ENCODE results near the gene AMT. TPM values are rescaled to one million over a fixed set of nuclear protein-coding genes. Genes with fewer than 3 reads are reported as not detected.

The AMT gene
- total RNA-seq, 4 donors from 2014 or later: 7.0 to 20.8 (median 9.5) TPM

DNA sequence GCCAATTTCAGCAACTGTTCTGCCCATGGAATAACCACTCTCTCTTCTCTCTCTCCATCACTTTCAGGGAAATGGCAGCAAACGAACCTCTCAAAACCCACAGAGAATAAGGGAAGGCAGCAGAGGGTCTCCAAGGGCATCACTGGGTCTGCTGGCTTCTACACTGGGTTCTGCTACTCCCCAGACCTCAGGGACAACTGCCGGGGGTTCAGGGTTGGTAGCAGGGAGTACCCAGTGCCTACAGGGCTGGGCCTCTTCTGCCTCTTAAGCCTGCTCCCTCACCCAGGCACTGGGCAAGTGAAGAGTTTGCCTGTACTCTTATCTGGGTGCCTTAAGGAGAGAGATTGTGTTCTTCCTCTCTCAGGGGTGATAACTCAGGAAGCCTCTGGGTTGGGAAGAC is 7.5 kb downstream of the AMT start:
- 76 to 86% methylated on average over 2 of the region's 2 CpGs for WGBS, 2 donors
- Histone ChIP-seq H3K9me3 (no peaks in the 10 kb centered on the region), H3K27me3 (no peaks in the 10 kb centered on the region), H3K36me3 (peaks cover 0 to 47% (median 4%) of the 10 kb centered on the region in 3 donors), H3K27ac (peak overlapping the region in 1 of 4 donors; percentile 43), H3K4me1 (peaks cover 3 to 57% (median 24%) of the 10 kb centered on the region in 4 donors), H3K4me3 (no peak overlapping the region)
- no peak for TF ChIP-seq POLR2A (IDR thresholded peaks at IDR 0.05)
- DNase-seq (ENCODE audit: low spot score in 2 of 2): no peak

DNA sequence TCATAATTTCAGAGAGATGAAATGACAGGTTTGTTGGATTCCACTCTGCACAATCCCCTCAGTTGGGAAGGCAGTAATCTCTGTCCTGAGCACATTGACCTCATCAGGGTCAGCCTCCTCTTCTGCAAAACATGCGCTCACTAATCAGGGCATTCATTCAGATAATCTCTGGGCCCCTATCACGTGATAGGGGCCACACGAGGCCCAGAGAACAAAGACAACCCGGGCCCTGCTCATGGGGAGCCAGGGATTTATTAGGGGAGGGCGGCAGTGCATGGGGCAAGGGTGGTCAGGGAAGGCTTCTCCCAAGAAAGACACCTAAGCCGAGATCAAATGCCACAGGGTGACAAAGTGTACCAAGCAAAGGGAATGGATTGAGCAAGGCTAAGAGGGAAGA is 8.9 kb downstream of the AMT start:
- TF ChIP-seq EP300 (IDR thresholded peaks at IDR 0.05): no peak
- no peak for TF ChIP-seq POLR2A (IDR thresholded peaks at IDR 0.05)
- TF ChIP-seq, protein P1, sequence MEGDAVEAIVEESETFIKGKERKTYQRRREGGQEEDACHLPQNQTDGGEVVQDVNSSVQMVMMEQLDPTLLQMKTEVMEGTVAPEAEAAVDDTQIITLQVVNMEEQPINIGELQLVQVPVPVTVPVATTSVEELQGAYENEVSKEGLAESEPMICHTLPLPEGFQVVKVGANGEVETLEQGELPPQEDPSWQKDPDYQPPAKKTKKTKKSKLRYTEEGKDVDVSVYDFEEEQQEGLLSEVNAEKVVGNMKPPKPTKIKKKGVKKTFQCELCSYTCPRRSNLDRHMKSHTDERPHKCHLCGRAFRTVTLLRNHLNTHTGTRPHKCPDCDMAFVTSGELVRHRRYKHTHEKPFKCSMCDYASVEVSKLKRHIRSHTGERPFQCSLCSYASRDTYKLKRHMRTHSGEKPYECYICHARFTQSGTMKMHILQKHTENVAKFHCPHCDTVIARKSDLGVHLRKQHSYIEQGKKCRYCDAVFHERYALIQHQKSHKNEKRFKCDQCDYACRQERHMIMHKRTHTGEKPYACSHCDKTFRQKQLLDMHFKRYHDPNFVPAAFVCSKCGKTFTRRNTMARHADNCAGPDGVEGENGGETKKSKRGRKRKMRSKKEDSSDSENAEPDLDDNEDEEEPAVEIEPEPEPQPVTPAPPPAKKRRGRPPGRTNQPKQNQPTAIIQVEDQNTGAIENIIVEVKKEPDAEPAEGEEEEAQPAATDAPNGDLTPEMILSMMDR (IDR thresholded peaks at IDR 0.05): no peak
- Histone ChIP-seq H3K4me1 (peaks cover 3 to 71% (median 27%) of the 10 kb centered on the region in 4 donors), H3K27ac (peak overlapping the region in 3 of 4 donors; percentile 92 to 99 (median 96)), H3K36me3 (peaks cover 0 to 35% (median 4%) of the 10 kb centered on the region in 3 donors), H3K4me3 (peak overlapping the region; percentile 69 to 97 (median 84)), H3K9me3 (no peaks in the 10 kb centered on the region), H3K27me3 (no peaks in the 10 kb centered on the region)
- 81 to 85% methylated on average over 6 of the region's 6 CpGs for WGBS, 2 donors
- DNase-seq (ENCODE audit: low spot score in 2 of 2): no peak

DNA sequence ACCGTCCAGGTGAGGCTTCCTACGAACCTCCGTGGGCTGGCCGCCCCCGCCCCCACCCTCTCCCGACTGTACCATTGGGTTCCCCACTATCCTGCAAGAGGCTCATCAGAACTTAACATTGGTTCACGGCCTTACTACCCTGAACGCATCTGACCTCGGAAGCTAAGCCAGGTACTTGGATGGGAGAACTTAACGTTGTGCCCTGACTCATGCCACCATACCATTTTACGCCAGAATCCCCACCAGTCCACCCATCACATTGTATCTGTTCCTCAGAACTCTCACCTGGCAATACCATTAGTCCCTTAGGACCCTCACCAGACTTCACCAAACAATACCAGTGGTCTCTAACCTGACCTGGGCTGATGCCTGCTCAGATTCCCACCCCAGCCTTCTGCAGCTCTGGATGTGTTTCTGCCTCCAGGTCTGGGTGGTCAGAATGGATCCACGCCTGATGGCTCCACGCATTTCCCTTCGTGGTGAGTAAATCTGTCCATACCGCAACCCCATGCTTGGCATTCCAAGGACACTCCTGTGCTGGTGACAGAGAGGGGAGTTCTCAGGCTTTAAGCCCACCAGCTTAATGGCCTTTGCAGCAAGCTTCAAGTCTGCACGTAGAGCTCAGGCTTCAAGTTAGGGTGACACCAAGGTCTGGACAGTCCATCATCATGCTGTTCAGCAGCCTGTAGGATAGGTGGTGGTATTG is 9.5 kb downstream of the AMT start:
- no peak for DNase-seq (ENCODE audit: low spot score in 2 of 2)
- Histone ChIP-seq H3K27ac (peak overlapping the region; percentile 49 to 99 (median 94)), H3K4me1 (peaks cover 3 to 76% (median 30%) of the 10 kb centered on the region in 4 donors), H3K4me3 (peak overlapping the region; percentile 69 to 97 (median 84)), H3K36me3 (peaks cover 0 to 33% (median 2%) of the 10 kb centered on the region in 3 donors), H3K9me3 (no peaks in the 10 kb centered on the region), H3K27me3 (no peaks in the 10 kb centered on the region)
- TF ChIP-seq, protein P1 (IDR thresholded peaks at IDR 0.05): no peak
- TF ChIP-seq POLR2A (IDR thresholded peaks at IDR 0.05) (no peak), EP300 (IDR thresholded peaks at IDR 0.05) (no peak)
- WGBS, 2 donors: 32 to 40% methylated on average over 16 of the region's 16 CpGs

DNA sequence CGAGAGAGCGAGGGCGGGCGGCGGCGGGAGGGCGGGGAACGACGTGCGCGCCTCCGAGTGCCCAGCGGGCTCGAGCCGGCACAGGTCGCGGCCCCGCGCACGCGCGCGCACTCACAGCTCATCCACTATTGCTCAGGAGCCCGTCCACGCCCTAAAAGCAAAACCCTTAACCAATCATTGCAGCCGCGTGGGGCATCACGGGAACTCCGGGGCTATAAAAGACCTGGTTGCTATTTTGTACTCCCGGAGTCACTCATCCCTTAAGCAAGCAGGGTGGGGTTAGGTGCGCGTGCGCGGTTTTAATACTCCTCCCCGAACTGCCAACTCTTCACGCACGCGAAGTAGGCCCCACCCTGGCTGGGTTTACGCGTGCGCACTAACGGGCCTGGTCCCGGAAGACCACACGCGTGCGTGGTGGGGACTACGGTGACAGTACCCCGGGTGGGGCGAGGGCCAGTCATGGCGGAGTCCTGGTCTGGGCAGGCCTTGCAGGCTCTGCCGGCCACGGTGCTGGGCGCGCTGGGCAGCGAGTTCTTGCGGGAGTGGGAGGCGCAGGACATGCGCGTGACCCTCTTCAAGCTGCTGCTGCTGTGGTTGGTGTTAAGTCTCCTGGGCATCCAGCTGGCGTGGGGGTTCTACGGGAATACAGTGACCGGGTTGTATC is 10.2 kb downstream of the AMT start, which contains the start of the genes RHOA and TCTA:
Gene RHOA (minus strand): TSS at position 9 of the 664 bp plus-strand sequence. CDS start 36,387 bp downstream, outside the sequence.
Gene TCTA (plus strand): TSS at position 456 of the 664 bp plus-strand sequence. CDS start 4 bp downstream, at position 460.
- Histone ChIP-seq H3K4me3 (peak within 1 kb of the TSS; percentile 76 to 97 (median 88)), H3K36me3 (peaks cover 0 to 26% (median 0%) of the 10 kb centered on the region in 3 donors), H3K9me3 (no peaks in the 10 kb centered on the region), H3K27me3 (no peaks in the 10 kb centered on the region), H3K4me1 (peaks cover 3 to 79% (median 32%) of the 10 kb centered on the region in 4 donors), H3K27ac (peak within 1 kb of the TSS; percentile 96 to 99 (median 97))
- peak; percentile 98 to 99 for DNase-seq (ENCODE audit: low spot score in 2 of 2)
- TF ChIP-seq, protein P1 (IDR thresholded peaks at IDR 0.05): peak in 2 of 5 experiments; percentile 14 to 36
- TF ChIP-seq POLR2A (IDR thresholded peaks at IDR 0.05) (peak; percentile 80 to 81), EP300 (IDR thresholded peaks at IDR 0.05) (peak; percentile 95 to 98)
- 0% methylated on average over 14 to 46 of the region's 62 CpGs for WGBS, 2 donors

DNA sequence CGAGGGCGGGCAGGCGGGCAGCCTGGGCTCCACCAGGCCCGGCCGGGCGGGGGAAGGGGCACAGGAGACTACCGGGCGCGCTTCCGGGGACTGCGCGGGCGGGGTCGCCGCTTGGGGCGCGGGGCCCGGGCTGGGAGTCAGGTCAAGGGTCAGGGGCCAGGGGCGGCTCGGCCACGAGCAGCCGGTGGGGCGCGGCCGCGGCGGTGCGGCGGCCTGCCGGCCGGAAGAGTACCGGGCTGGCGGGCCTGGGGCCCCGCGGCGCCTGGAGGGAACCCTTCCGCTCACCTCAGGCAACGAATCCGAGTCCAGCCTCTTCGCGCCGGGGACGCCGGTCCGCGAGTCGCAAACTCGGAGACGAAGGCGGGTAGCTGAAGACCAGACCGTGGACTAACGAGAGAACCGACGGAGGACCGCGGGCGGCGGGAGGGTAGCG is 10.7 kb downstream of the AMT start:
- Histone ChIP-seq H3K36me3 (peaks cover 0 to 21% (median 0%) of the 10 kb centered on the region in 3 donors), H3K9me3 (no peaks in the 10 kb centered on the region)
- DNase-seq (ENCODE audit: low spot score in 2 of 2): peak in 1 of 2 donors; percentile 32

More for the DNA sequence above, 10.7 kb downstream of the AMT start:
- peak overlapping the region; percentile 61 to 97 (median 80) for H3K4me3 ChIP-seq
- H3K4me1 ChIP-seq: peaks cover 3 to 79% (median 34%) of the 10 kb centered on the region in 4 donors
- TF ChIP-seq, protein P1 (IDR thresholded peaks at IDR 0.05): peak in 2 of 5 experiments; percentile 15 to 29
- TF ChIP-seq POLR2A (IDR thresholded peaks at IDR 0.05): no peak
- no peaks in the 10 kb centered on the region for H3K27me3 ChIP-seq
- WGBS, 2 donors: 0% methylated on average over 11 of the region's 59 CpGs; no CpG with 5 or more reads in 1 of the 2 donors
- H3K27ac ChIP-seq: peak overlapping the region; percentile 96 to 99 (median 97)

Measured in tibial nerve (tissue), 4 donors.